GM21447 (cell line): Measurements from ENCODE around the gene PNPT1.
"Not testable (repeated sequence)": the region's sequence is repeated elsewhere in the genome, so short reads cannot be mapped to it uniquely, and the experiment has no call there.

Experiments
- ATAC-seq: cut with Tn5 transposase; IDR thresholded peaks from one replicate; pipeline ENCODE4 v1.9.1; 2021; ENCODE audit not compliant: unreplicated experiment

Gene PNPT1

DNA sequence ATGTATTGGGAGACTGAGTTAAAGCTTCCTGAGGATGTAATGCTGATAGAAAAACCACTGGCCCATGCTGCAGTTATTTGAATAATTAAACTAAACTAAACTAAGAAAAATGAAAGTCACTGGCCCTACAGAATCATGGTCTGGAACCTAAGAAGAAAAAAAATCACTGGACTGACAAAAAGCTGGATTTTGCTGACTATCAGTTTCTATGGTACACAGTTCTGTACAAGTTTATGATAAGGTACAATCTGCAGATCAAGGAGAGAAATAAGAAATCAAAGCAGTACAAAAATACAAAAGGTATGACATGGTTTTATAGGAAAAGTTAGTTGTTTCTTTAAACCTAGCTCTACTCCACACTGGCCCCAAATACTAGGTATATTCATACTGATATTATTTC lies 91.8 kb downstream of the PNPT1 start:
- ATAC-seq: no peak

DNA sequence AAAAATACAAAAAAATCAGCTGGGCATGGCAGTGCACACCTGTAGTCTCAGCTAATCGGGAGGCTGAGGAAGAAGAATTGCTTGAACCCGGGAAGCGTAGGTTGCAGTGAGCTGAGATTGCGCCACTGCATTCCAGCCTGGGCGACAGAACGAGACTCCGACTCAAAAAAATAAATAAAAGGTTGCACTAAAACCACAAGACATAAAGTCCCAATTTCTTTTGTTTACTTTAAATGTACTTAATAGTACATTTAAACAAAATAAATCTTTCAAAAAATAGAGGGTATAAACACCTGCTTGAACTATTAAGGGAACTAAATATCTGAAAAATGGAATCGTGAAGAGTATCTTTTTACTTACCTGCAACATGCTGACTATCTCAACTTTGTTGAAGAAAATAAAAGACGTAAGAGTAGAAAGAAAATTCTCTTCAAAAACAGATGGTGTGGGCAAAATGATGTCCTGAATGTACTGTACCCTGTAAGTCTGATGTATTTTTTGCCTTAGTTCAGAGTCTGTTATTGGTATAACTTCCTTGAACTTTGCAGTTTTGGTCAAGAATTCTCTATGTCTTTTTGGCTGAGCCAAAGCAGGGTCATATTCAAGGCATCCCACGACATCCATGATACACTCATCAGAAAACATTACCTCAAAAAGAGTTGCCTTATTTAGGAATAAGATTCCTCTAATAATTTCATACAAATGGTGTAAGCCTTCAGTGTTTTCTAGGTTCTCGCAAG lies 95.4 kb downstream of the PNPT1 start:
- no peak for ATAC-seq

DNA sequence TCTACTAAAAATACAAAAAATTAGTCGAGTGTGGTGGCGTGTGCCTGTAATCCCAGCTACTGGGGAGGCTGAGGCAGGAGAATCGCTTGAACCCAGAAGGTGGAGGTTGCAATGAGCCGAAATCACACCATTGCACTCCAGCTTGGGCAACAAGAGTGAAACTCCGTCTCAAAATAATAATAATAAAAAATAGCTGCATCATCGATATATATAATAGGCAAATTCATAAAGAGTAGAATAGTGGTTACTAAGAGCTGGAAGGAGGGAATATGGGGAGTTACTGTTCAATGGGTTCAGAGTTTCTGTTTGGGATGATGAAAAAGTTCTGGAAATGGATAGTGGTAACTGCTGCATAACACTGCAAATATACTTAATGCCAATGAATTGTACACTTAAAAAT lies 96.8 kb downstream of the PNPT1 start:
- ATAC-seq: not testable (repeated sequence)

DNA sequence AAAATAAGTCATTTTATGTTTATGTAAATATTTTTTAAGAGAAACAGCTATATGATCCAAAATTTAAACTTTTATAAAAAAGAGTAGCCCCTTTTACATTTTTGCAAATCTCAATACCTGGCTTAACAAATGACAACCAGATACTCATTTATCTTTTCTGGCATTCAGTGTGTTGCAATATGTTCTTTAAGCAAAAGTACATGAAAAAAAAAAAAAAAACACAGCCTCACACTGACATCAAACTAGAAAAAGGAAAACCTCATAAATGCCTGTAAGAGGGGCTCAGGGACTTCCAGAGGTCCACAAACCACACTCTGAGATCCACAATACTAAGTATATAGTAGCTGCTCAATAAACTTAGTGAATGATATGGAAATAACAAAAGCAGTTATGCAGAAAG lies 98.1 kb downstream of the PNPT1 start:
- ATAC-seq: no peak

DNA sequence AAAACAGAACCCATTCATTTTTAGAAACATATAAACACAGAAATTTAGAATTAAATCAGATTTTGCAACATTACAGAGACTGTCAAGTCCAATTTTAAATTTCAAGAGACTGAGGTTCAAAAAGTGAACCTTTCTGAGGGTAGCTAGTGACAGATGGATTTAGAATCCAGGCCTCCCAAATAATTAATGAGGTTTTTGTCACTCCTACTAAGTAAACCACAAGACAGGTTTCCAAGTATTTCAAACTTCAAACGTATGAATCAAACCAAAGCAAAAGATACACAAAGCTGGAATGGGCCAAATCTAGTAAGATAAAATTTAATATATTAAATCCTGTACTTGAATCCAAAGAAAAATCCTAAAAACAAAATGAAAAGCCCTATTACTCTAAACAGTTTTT lies 101.5 kb downstream of the PNPT1 start:
- ATAC-seq: no peak

DNA sequence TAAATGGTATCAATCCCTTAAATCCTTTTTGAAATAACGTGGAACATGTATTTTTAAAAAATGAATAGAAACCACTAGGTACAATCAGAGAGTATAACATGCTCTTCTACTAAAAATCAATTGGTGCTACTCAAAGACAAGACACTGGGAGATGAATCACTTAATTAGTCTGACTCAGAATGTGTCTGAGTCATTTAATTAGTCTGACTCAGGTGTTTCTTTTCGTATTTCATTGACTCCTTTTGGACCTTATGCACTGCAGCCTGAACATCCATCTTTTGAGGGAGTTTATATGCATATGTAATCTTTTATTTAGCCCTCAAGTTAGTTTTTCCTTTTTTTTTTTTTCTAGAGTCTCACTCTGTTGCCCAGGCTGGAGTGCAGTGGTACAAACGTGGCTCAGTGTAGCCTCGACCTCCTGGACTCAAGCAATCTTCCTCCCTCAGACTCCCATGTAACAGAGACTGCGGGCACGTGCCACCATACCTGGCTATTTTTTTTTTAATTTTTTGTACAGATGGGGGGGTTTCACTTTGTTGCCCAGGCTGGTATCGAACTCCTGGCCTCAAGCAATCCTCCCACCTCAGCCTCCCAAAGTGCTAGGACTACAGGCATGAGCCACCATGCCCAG lies 102.7 kb downstream of the PNPT1 start:
- peak; percentile 75 for ATAC-seq

DNA sequence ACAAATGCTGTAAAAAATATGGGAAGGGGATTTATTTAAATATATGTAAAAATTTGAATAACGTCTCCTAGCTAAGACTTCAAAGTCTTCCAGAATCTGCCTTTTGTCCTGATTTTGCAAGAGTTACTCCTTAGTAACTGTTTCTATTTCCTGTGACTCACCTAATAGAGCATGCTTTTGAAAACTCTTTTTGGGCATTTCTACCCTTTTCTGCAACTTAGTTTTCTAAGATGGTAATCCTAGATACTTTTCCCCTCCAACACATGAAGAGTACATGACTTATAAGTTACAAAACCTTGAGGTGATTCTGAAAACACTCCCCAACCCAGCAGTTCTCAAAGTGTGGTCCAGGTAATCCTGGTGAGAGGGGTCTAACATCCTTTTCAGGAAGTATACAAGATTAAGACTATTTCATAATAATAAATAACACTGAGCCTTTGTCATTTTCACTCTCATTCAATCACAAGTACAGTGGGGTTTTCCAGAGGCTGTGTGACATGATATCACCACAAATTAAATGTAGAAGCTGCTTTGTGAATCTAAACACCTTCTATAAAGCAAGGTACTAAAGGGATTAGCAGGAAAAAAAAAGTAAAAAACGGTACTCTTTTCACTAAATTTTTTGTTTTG lies 108.1 kb downstream of the PNPT1 start:
- no peak for ATAC-seq
